ENCODE results near the gene TMEM231. TPM values are rescaled to one million over a fixed set of nuclear protein-coding genes. Genes with fewer than 3 reads are reported as not detected.

The TMEM231 gene
- polyA plus RNA-seq, 3 donors, result 0.27 to 0.75 (median 0.72) TPM

DNA sequence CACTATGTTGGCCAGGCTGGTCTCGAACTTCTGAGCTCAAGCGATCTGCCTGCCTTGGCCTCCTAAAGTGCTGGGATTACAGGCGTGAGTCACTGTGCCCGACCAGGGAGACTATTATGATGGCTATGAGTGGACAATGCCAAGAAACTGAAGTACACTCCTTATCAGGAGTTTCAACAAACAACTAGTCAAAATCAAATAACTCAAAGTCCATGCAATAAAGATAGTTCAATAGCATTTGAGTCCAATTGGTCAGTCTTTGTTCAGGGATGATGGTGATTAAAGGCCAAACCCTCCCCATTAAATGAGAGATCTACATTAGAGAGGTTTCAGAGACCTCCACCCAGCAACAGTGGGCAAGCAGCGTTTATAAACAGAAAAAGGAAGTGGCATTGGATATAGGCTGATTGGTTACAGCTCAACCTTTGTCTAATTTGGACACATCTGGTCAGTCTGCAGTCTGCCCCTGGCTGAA, 28.2 kb downstream of the TMEM231 start:
- 100% methylated on average over 1 of the region's 5 CpGs for WGBS (ENCODE audit: insufficient coverage)
- no peaks in the 10 kb centered on the region for H3K4me1 Mint-ChIP-seq
- DNase-seq, result no peak

DNA sequence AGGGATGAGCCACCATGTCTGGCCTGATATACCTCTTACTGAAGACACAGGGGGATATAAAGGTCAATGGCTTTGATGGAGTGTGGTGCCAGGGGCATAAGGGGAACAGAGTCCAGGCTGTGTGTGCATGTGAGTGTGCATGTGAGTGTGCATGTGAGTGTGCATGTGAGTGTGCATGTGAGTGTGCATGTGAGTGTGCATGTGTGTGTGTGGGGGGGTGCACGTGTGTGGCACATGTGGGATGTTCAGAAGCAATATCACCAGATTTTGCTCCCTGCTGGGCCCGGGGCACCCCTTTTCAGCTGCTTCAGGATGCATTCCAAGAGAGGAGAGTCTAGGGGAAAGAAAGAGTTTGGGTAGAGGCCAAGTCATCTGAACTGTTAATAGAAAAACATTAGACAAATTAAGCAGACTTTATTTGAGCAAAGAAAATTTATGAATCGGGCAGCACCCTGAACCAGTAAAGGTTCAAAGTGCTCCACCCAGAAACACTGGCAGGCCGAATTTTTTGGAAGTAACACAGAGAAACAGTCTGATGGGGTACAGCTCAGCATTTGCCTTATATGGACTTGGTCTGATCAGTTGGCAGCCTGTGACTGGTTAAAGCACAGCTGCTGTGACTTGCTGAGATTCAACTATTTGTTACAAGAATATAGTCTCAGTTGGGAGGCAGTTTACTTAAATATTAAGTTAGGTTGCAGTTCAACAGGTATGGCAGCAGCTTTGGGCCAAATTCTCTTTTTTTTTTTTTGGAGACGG, 29.8 kb downstream of the TMEM231 start:
- H3K36me3 ChIP-seq (replicated peaks in 1 of 2; ENCODE audit: control insufficient read depth in 1 of 2, insufficient read depth in 2 of 2, low read length in 2 of 2), result no peaks in the 10 kb centered on the region
- no peaks in the 10 kb centered on the region for H3K4me1 Mint-ChIP-seq
- H3K27me3 Mint-ChIP-seq (ENCODE audit: low read depth in 3 of 3), result peaks cover 0 to 2% (median 0%) of the 10 kb centered on the region in 3 donors
- H3K27ac Mint-ChIP-seq, result no peak overlapping the region
- H2AFZ ChIP-seq (ENCODE audit: insufficient read depth, low read depth, low read length, poor library complexity, severe bottlenecking), result no peak overlapping the region
- peaks cover 1 to 8% (median 5%) of the 10 kb centered on the region in 7 donors for H3K9me3 Mint-ChIP-seq
- H3K9ac ChIP-seq (ENCODE audit: insufficient read depth, low read length, poor library complexity, severe bottlenecking), result no peak overlapping the region
- DNase-seq, result no peak
- H3K27me3 ChIP-seq (ENCODE audit: control insufficient read depth in 2 of 2, insufficient read depth in 2 of 2, low read length in 2 of 2), result no peaks in the 10 kb centered on the region
- H3K36me3 Mint-ChIP-seq, result no peaks in the 10 kb centered on the region
- no peaks in the 10 kb centered on the region for H4K20me1 ChIP-seq (ENCODE audit: insufficient read depth, low read length)
- H3K4me3 Mint-ChIP-seq, result no peak overlapping the region
- H3K79me2 ChIP-seq (ENCODE audit: insufficient read depth, low read length), result no peaks in the 10 kb centered on the region
- no peak overlapping the region for H3K27ac ChIP-seq (ENCODE audit: low read depth in 1 of 2, low read length in 2 of 2)
- TF ChIP-seq, protein P1, sequence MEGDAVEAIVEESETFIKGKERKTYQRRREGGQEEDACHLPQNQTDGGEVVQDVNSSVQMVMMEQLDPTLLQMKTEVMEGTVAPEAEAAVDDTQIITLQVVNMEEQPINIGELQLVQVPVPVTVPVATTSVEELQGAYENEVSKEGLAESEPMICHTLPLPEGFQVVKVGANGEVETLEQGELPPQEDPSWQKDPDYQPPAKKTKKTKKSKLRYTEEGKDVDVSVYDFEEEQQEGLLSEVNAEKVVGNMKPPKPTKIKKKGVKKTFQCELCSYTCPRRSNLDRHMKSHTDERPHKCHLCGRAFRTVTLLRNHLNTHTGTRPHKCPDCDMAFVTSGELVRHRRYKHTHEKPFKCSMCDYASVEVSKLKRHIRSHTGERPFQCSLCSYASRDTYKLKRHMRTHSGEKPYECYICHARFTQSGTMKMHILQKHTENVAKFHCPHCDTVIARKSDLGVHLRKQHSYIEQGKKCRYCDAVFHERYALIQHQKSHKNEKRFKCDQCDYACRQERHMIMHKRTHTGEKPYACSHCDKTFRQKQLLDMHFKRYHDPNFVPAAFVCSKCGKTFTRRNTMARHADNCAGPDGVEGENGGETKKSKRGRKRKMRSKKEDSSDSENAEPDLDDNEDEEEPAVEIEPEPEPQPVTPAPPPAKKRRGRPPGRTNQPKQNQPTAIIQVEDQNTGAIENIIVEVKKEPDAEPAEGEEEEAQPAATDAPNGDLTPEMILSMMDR (IDR thresholded peaks at IDR 0.05), result no peak
- no peaks in the 10 kb centered on the region for H3K4me1 ChIP-seq (ENCODE audit: control insufficient read depth in 1 of 2, insufficient read depth in 2 of 2, low read length in 2 of 2)
- WGBS (ENCODE audit: insufficient coverage), result 93% methylated on average over 4 of the region's 5 CpGs
- intact Hi-C loops (cut with micrococcal nuclease), result no loop called here
- no peaks in the 10 kb centered on the region for H3K9me3 ChIP-seq (replicated peaks in 1 of 2; ENCODE audit: control insufficient read depth in 1 of 2, insufficient read depth in 1 of 2, low read length in 2 of 2)
- H3K4me3 ChIP-seq (replicated peaks in 1 of 3; ENCODE audit: low read depth in 2 of 3, low read length in 3 of 3), result no peak overlapping the region
- no peak overlapping the region for H3K4me2 ChIP-seq (replicated peaks; ENCODE audit: extremely low read depth, low read length, poor library complexity, severe bottlenecking)

More for the DNA sequence above, 28.2 kb downstream of the TMEM231 start:
- H4K20me1 ChIP-seq (ENCODE audit: insufficient read depth, low read length), result no peaks in the 10 kb centered on the region
- TF ChIP-seq, protein P1 (IDR thresholded peaks at IDR 0.05), result no peak
- H3K27me3 ChIP-seq (ENCODE audit: control insufficient read depth in 2 of 2, insufficient read depth in 2 of 2, low read length in 2 of 2), result no peaks in the 10 kb centered on the region
- Mint-ChIP-seq H3K27ac (peak overlapping the region in 1 of 7 donors; percentile 45), H3K4me3 (no peak overlapping the region), H3K9me3 (peaks cover 1 to 8% (median 5%) of the 10 kb centered on the region in 7 donors), H3K27me3 (ENCODE audit: low read depth in 3 of 3) (peaks cover 0 to 6% (median 1%) of the 10 kb centered on the region in 3 donors), H3K36me3 (no peaks in the 10 kb centered on the region)
- no peak overlapping the region for H3K4me2 ChIP-seq (replicated peaks; ENCODE audit: extremely low read depth, low read length, poor library complexity, severe bottlenecking)
- H3K9ac ChIP-seq (ENCODE audit: insufficient read depth, low read length, poor library complexity, severe bottlenecking), result no peak overlapping the region
- H3K27ac ChIP-seq (ENCODE audit: low read depth in 1 of 2, low read length in 2 of 2), result no peak overlapping the region
- no peaks in the 10 kb centered on the region for H3K4me1 ChIP-seq (ENCODE audit: control insufficient read depth in 1 of 2, insufficient read depth in 2 of 2, low read length in 2 of 2)
- H3K4me3 ChIP-seq (replicated peaks in 1 of 3; ENCODE audit: low read depth in 2 of 3, low read length in 3 of 3), result no peak overlapping the region
- no peak overlapping the region for H2AFZ ChIP-seq (ENCODE audit: insufficient read depth, low read depth, low read length, poor library complexity, severe bottlenecking)
- no peaks in the 10 kb centered on the region for H3K9me3 ChIP-seq (replicated peaks in 1 of 2; ENCODE audit: control insufficient read depth in 1 of 2, insufficient read depth in 1 of 2, low read length in 2 of 2)
- H3K36me3 ChIP-seq (replicated peaks in 1 of 2; ENCODE audit: control insufficient read depth in 1 of 2, insufficient read depth in 2 of 2, low read length in 2 of 2), result no peaks in the 10 kb centered on the region
- intact Hi-C loops (cut with micrococcal nuclease), result no loop called here
- H3K79me2 ChIP-seq (ENCODE audit: insufficient read depth, low read length), result no peaks in the 10 kb centered on the region

All from CD14-positive monocyte (primary cell).